Stimulated activated CD8-positive, alpha-beta memory T cell treated with anti-CD3 and anti-CD28 coated beads, Interleukin-12 subunit alpha, Interleukin-12 subunit beta, amount 100 ng/mL, for 24 hours (primary cell): ENCODE results near the gene THRSP.
"Not testable (repeated sequence)": the region's sequence is repeated elsewhere in the genome, so short reads cannot be mapped to it uniquely, and the experiment has no call there.

Experiments
- DNase-seq: peaks from one replicate; pipeline ENCODE4 v3.0.0-alpha.2; 2020; ENCODE audit errors: extremely low read depth

THRSP gene

GRCh38 chr11:78039391-78039918 lies 24.2 kb upstream of the THRSP start:
- DNase-seq, result no peak

GRCh38 chr11:78039919-78040671 lies 23.6 kb upstream of the THRSP start:
- DNase-seq, result no peak

GRCh38 chr11:78040691-78041379 lies 22.8 kb upstream of the THRSP start:
- no peak for DNase-seq

- DNase-seq, result not testable (repeated sequence)
These were observed 22.3 kb upstream of the THRSP start for GRCh38 chr11:78041380-78041719.

GRCh38 chr11:78041843-78042440 lies 21.7 kb upstream of the THRSP start:
- no peak for DNase-seq

- no peak for DNase-seq
These were observed 19.0 kb upstream of the THRSP start for GRCh38 chr11:78044706-78045105.

GRCh38 chr11:78045851-78046485 lies 17.7 kb upstream of the THRSP start:
- peak; percentile 39 for DNase-seq

GRCh38 chr11:78046486-78046854 lies 17.2 kb upstream of the THRSP start:
- DNase-seq, result no peak

GRCh38 chr11:78048561-78048960 lies 15.1 kb upstream of the THRSP start:
- no peak for DNase-seq

GRCh38 chr11:78049348-78049747 lies 14.3 kb upstream of the THRSP start:
- no peak for DNase-seq

GRCh38 chr11:78050964-78051831 lies 12.5 kb upstream of the THRSP start:
- no peak for DNase-seq

GRCh38 chr11:78054971-78055370 lies 8.7 kb upstream of the THRSP start:
- DNase-seq, result no peak

GRCh38 chr11:78056093-78056492 lies 7.6 kb upstream of the THRSP start:
- DNase-seq, result no peak

GRCh38 chr11:78057462-78058055 lies 6.1 kb upstream of the THRSP start:
- no peak for DNase-seq

- DNase-seq, result not testable (repeated sequence)
These were observed 3.8 kb upstream of the THRSP start for GRCh38 chr11:78059749-78060328.

GRCh38 chr11:78060533-78060932 lies 3.1 kb upstream of the THRSP start:
- no peak for DNase-seq

GRCh38 chr11:78061088-78061920 lies 2.4 kb upstream of the THRSP start:
- no peak for DNase-seq

- no peak for DNase-seq
These were observed 1.7 kb upstream of the THRSP start for GRCh38 chr11:78061921-78062311.

- DNase-seq, result no peak
These were observed 990 bp upstream of the THRSP start for GRCh38 chr11:78062671-78063070.

- DNase-seq, result no peak
These were observed 1.5 kb downstream of the THRSP start for GRCh38 chr11:78065203-78065602.
